ENCODE measurements around the gene TTC33. TPM values are rescaled to one million over a fixed set of nuclear protein-coding genes. Genes with fewer than 3 reads are reported as not detected.
"Not testable (repeated sequence)": the region's sequence is repeated elsewhere in the genome, so short reads cannot be mapped to it uniquely, and the experiment has no call there.

TTC33 gene
- total RNA-seq, 4 donors from 2014 or later, result 20.2 to 49.0 (median 32.6) TPM

DNA sequence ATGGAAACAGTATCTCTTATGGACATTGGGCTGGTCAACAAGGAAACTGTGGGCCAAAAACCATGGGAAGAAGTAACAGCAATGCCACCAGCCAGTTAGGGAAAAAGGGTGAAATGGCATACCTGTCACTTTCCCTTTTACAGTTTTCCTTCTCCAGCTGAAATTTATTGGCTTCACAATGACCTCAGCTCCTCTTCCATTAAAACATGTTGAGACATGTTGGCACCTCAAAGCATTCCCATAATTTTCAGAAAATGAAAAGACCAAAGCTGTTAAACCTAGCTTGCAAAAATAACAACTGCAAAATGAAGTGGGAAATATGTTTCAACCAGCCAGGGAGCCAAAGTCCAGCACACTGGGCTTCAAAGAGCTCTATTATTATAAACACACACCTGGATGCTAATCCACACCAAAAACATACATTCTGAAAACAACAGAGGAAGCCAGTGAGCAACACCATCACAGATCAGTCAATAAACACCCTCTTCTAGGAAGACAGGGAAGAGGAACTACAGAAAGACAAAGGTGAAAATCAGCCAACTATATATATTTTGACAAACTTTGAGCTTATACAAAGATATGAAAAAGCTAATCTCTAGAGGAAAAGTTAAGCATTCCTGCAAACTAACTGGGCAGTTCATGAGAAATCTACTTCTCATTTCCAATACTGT is 154.4 kb downstream of the TTC33 start:
- intact Hi-C loops (cut with DNase I; ENCODE audit: low total_unique reads), result no loop called here
- Histone ChIP-seq H3K9me3 (no peaks in the 10 kb centered on the region), H3K27me3 (no peaks in the 10 kb centered on the region), H3K36me3 (no peaks in the 10 kb centered on the region), H3K4me3 (no peak overlapping the region), H3K27ac (no peak overlapping the region), H3K4me1 (no peaks in the 10 kb centered on the region)
- no peak for DNase-seq
- ATAC-seq, result no peak
- TF ChIP-seq, protein P1, sequence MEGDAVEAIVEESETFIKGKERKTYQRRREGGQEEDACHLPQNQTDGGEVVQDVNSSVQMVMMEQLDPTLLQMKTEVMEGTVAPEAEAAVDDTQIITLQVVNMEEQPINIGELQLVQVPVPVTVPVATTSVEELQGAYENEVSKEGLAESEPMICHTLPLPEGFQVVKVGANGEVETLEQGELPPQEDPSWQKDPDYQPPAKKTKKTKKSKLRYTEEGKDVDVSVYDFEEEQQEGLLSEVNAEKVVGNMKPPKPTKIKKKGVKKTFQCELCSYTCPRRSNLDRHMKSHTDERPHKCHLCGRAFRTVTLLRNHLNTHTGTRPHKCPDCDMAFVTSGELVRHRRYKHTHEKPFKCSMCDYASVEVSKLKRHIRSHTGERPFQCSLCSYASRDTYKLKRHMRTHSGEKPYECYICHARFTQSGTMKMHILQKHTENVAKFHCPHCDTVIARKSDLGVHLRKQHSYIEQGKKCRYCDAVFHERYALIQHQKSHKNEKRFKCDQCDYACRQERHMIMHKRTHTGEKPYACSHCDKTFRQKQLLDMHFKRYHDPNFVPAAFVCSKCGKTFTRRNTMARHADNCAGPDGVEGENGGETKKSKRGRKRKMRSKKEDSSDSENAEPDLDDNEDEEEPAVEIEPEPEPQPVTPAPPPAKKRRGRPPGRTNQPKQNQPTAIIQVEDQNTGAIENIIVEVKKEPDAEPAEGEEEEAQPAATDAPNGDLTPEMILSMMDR (IDR thresholded peaks at IDR 0.05 in 4 of 5, conservative IDR thresholded peaks at IDR 0.05 in 1 of 5), result no peak
- no peak for TF ChIP-seq POLR2A (IDR thresholded peaks at IDR 0.05)
- in situ Hi-C loops (cut with MboI; ENCODE audit: low sequenced_read_pairs in 4 of 4), result no loop called here

DNA sequence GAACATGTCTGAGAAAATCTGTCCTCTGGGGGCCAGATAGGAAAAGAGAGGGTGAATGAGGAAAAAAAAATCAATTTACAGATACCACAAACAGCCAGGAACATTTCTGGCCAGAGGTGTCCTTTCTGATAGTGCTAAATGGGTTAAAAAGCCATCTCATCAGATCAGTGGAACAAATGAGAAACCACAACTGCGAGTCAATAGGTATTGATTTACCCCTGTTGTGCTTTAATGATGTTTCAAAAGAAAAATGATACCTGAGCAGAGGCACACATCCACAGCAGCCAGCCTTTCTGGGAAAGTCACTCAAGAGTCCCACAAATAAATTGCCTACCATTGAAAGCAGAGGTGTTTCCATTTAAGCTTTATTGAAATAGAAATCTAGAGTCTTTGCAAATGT is 155.4 kb downstream of the TTC33 start:
- DNase-seq (no peak), ATAC-seq (no peak)
- Histone ChIP-seq H3K4me3 (no peak overlapping the region), H3K4me1 (no peaks in the 10 kb centered on the region), H3K9me3 (no peaks in the 10 kb centered on the region), H3K27me3 (no peaks in the 10 kb centered on the region), H3K27ac (no peak overlapping the region), H3K36me3 (no peaks in the 10 kb centered on the region)
- in situ Hi-C loops (cut with MboI; ENCODE audit: low sequenced_read_pairs in 4 of 4), result no loop called here
- intact Hi-C loops (cut with DNase I; ENCODE audit: low total_unique reads), result no loop called here
- TF ChIP-seq POLR2A (IDR thresholded peaks at IDR 0.05), result no peak
- TF ChIP-seq, protein P1 (IDR thresholded peaks at IDR 0.05 in 4 of 5, conservative IDR thresholded peaks at IDR 0.05 in 1 of 5), result no peak

DNA sequence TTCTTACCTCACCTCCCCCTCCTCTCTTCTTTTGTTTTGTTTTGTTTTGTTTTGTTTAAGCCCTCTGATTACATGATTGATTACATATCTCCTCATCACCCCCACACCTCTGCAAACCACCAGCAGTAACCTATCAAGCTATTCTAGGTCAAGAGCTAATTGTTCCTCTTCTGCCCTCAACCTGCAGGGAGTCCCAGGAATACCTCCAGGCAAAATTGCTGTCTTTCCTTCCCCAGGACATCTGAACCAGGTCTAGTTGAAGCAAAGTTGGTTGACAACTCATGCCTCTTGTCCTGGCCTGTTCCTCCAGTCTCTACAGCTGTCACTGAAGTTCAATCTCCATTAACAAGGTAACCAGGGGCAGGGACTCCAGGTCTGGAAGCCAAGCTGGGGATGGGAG is 156.1 kb downstream of the TTC33 start:
- intact Hi-C loops (cut with DNase I; ENCODE audit: low total_unique reads) (no loop called here), in situ Hi-C loops (cut with MboI; ENCODE audit: low sequenced_read_pairs in 4 of 4) (no loop called here)
- Histone ChIP-seq H3K27ac (no peak overlapping the region), H3K4me1 (no peaks in the 10 kb centered on the region), H3K36me3 (no peaks in the 10 kb centered on the region), H3K9me3 (no peaks in the 10 kb centered on the region), H3K4me3 (no peak overlapping the region), H3K27me3 (no peaks in the 10 kb centered on the region)
- DNase-seq (no peak), ATAC-seq (no peak)
- TF ChIP-seq POLR2A (IDR thresholded peaks at IDR 0.05), result no peak
- TF ChIP-seq, protein P1 (IDR thresholded peaks at IDR 0.05 in 4 of 5, conservative IDR thresholded peaks at IDR 0.05 in 1 of 5), result no peak

DNA sequence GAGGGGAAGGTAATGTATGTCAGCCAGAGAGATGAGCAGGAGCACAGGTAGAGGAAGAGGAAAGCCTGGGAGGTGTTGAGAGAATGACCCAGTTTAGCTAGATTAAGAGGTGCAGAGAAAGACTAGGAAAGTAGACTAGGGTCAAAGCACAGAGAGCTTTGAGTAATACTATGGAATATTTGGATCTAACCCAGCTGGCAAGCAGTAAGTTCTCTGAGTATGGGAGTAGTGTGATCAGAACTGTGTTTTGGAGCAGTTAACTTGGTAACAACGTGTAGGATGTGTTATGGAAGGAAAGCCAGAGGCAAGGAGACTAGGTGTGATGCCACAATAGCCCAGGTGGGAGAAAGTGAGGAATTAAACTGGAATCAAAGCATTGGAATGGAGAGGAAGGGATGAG is 160.9 kb downstream of the TTC33 start:
- TF ChIP-seq POLR2A (IDR thresholded peaks at IDR 0.05), result no peak
- TF ChIP-seq, protein P1 (IDR thresholded peaks at IDR 0.05 in 4 of 5, conservative IDR thresholded peaks at IDR 0.05 in 1 of 5), result no peak
- in situ Hi-C loops (cut with MboI; ENCODE audit: low sequenced_read_pairs in 4 of 4) (no loop called here), intact Hi-C loops (cut with DNase I; ENCODE audit: low total_unique reads) (no loop called here)
- ATAC-seq (no peak), DNase-seq (no peak)
- no peak overlapping the region for H3K4me3 ChIP-seq
- no peaks in the 10 kb centered on the region for H3K9me3 ChIP-seq
- no peaks in the 10 kb centered on the region for H3K36me3 ChIP-seq
- H3K4me1 ChIP-seq, result no peaks in the 10 kb centered on the region
- H3K27ac ChIP-seq, result no peak overlapping the region
- no peaks in the 10 kb centered on the region for H3K27me3 ChIP-seq

DNA sequence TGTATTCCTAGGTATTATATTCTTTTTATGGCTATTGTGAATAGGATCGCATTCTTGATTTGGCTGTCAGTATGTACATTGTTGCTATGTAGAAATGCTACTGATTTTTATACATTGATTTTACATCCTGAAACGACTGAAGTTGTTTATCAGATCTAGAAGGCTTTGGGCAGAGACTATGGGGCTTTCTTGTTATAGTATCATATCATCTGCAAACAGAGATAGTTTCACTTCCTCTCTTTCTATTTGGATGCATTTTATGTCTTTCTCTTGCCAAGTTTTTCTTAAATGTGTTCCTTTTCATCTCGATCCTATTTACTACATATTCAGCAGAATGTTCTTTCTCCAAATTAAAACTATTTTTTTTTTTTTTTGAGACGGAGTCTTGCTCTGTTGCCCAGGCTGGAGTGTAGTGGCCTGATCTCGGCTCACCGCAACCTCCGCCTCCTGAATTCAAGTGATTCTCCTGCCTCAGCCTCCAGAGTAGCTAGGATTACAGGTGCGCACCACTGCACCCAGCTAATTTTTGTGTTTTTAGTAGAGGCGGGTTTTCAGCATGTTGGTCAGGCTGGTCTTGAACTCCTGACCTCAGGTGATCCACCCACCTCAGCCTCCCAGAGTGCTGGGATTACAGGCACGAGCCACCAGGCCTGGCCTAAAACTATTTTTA is 163.9 kb downstream of the TTC33 start:
- in situ Hi-C loops (cut with MboI; ENCODE audit: low sequenced_read_pairs in 4 of 4), result not testable (repeated sequence)

More for the DNA sequence above, 163.9 kb downstream of the TTC33 start:
- H3K36me3 ChIP-seq; H3K9me3 ChIP-seq; H3K27ac ChIP-seq; ATAC-seq; DNase-seq; H3K4me1 ChIP-seq; H3K27me3 ChIP-seq; H3K4me3 ChIP-seq; intact Hi-C loops (cut with DNase I; ENCODE audit: low total_unique reads): not testable (repeated sequence)
